HCT116 (cell line): ENCODE results near the gene OAS2. TPM values are rescaled to one million over a fixed set of nuclear protein-coding genes. Genes with fewer than 3 reads are reported as not detected.
"Not testable (repeated sequence)": the region's sequence is repeated elsewhere in the genome, so short reads cannot be mapped to it uniquely, and the experiment has no call there.

Experiments
- ATAC-seq: fragments of 200-7000 bp; cut with Tn5 transposase; 2 replicates; pipeline ENCODE4 v1.9.1; 2020; ENCODE audit warnings: mild to moderate bottlenecking, moderate library complexity
- BruUV-seq: library from RNA; stranded (reverse); fragments of 400-500 nt; replicated peaks from 2 replicates; lab custom pipeline; 2021; lab: Mats Ljungman, UMichigan
- CTCF ChIA-PET: fragments of 300-600 bp; sonication (Branson Sonifier 250); formaldehyde crosslinking; loops from one replicate; lab custom pipeline; 2021; ENCODE audit warnings: antibody characterized with exemption; lab: Charles Lee
- POLR2A ChIA-PET: fragments of 300-600, 350-600 bp; sonication (Branson Sonifier 250); formaldehyde crosslinking; loops from one replicate; lab custom pipeline; 2021; ENCODE audit warnings: antibody characterized with exemption; lab: Charles Lee
- RAD21 ChIA-PET, 2 experiments: fragments of 300-600 bp; sonication (Branson Sonifier 250); formaldehyde crosslinking; loops; one replicate each; lab custom pipeline; 2023; ENCODE audit warnings: low total read pairs in 2 of 2; ENCODE audit not compliant: uncharacterized antibody in 2 of 2, unreplicated experiment in 2 of 2, low non-redundant PET in 1 of 2; lab: Charles Lee
- DNase-seq: peaks from one replicate; pipeline ENCODE4 v3.0.0-alpha.2; 2010; ENCODE audit warnings: low read depth, low spot score
- H2AFZ ChIP-seq: fragments of 200-600 bp; shearing (Covaris generic), sonication (generic); 2 replicates; pipeline ENCODE4 v1.6.1; 2017; ENCODE audit warnings: low read depth, mixed run types, mixed read lengths, antibody characterized with exemption, low read length; ENCODE audit not compliant: poor library complexity, severe bottlenecking
- H3K27ac ChIP-seq: 2 replicates; pipeline ENCODE4 v1.5.1; 2012; ENCODE audit warnings: low read depth, low read length
- H3K27me3 ChIP-seq: fragments of 200-600 bp; sonication (generic); 2 replicates; pipeline ENCODE4 v1.6.1; 2016; ENCODE audit warnings: mixed run types, low read length, mixed read lengths; ENCODE audit not compliant: insufficient read depth
- H3K36me3 ChIP-seq, 2 experiments: fragments of 200-500 bp in 1 of 2; fragments of 200-600 bp in 1 of 2; sonication (Bioruptor generic) in 1 of 2; sonication (generic) in 1 of 2; 2 replicates each; pipeline versions ENCODE4 v1.5.1 to v1.6.1; 2014 to 2016; ENCODE audit warnings: low read length in 2 of 2, inconsistent platforms in 1 of 2, mixed read lengths in 1 of 2, mixed run types in 1 of 2; ENCODE audit not compliant: insufficient read depth in 2 of 2, control insufficient read depth in 1 of 2
- H3K4me1 ChIP-seq, 2 experiments: fragments of 200-600 bp in 1 of 2; sonication (generic) in 1 of 2; 2 replicates each; pipeline versions ENCODE4 v1.5.1 to v1.6.1; 2012 to 2017; ENCODE audit warnings: low read length in 2 of 2, inconsistent platforms in 1 of 2, mild to moderate bottlenecking in 1 of 2, mixed read lengths in 1 of 2, mixed run types in 1 of 2, moderate library complexity in 1 of 2; ENCODE audit not compliant: insufficient read depth in 2 of 2, control insufficient read depth in 1 of 2
- H3K4me2 ChIP-seq: fragments of 200-600 bp; sonication (generic); 2 replicates; pipeline ENCODE4 v1.6.1; 2017; ENCODE audit warnings: mixed run types, low read length, mixed read lengths
- H3K4me3 ChIP-seq, 2 experiments: fragments of 200-600 bp in 1 of 2; sonication (generic) in 1 of 2; replicated peaks in 1 of 2; 2 replicates each; pipeline ENCODE4 v1.5.1; 2011 to 2016; ENCODE audit warnings: low read length in 2 of 2, control low read depth in 1 of 2, low read depth in 1 of 2, mild to moderate bottlenecking in 1 of 2, mixed read lengths in 1 of 2, mixed run types in 1 of 2
- H3K79me2 ChIP-seq: fragments of 200-600 bp; sonication (generic); 2 replicates; pipeline ENCODE4 v1.6.1; 2017; ENCODE audit warnings: mild to moderate bottlenecking, mixed run types, low read length, moderate library complexity, mixed read lengths; ENCODE audit not compliant: insufficient read depth
- H3K9ac ChIP-seq: fragments of 200-600 bp; sonication (generic); 2 replicates; pipeline ENCODE4 v1.6.1; 2016; ENCODE audit warnings: low read length, mixed read lengths
- H3K9me2 ChIP-seq: fragments of 200-600 bp; sonication (generic), shearing (Covaris generic); 2 replicates; pipeline ENCODE4 v1.6.1; 2017; ENCODE audit warnings: mixed run types, mild to moderate bottlenecking, moderate library complexity; ENCODE audit not compliant: insufficient read depth
- H3K9me3 ChIP-seq, 2 experiments: fragments of 200-500 bp in 1 of 2; fragments of 200-600 bp in 1 of 2; sonication (Bioruptor generic) in 1 of 2; sonication (generic) in 1 of 2; 2 replicates each; pipeline ENCODE4 v1.6.1; 2014 to 2017; ENCODE audit warnings: low read length in 2 of 2, mixed read lengths in 2 of 2, inconsistent platforms in 1 of 2, low read depth in 1 of 2, mild to moderate bottlenecking in 1 of 2, mixed run types in 1 of 2, moderate library complexity in 1 of 2; ENCODE audit not compliant: control insufficient read depth in 1 of 2, insufficient read depth in 1 of 2
- H4K20me1 ChIP-seq: fragments of 200-600 bp; sonication (generic), shearing (Covaris generic); 2 replicates; pipeline ENCODE4 v1.6.1; 2017; ENCODE audit warnings: mixed run types, mild to moderate bottlenecking, moderate library complexity; ENCODE audit not compliant: insufficient read depth
- CBX3 ChIP-seq: IDR thresholded peaks from 2 replicates; pipeline ENCODE4 v1.6.1; 2012; ENCODE audit warnings: low read depth
- CEBPB ChIP-seq: IDR thresholded peaks from 2 replicates; pipeline ENCODE4 v1.6.1; 2012; ENCODE audit warnings: low read depth
- EGR1 ChIP-seq: IDR thresholded peaks from 2 replicates; pipeline ENCODE4 v1.6.1; 2012; ENCODE audit warnings: low read depth
- EZH2 ChIP-seq: fragments of 200-600 bp; sonication (generic); IDR thresholded peaks from 2 replicates; pipeline ENCODE4 v1.6.1; 2017; ENCODE audit warnings: antibody characterized with exemption, mixed run types
- EZH2phosphoT487 ChIP-seq: fragments of 200-600 bp; IDR thresholded peaks from 2 replicates; pipeline ENCODE4 v1.6.1; 2018; ENCODE audit warnings: antibody characterized with exemption, borderline replicate concordance
- FOSL1 ChIP-seq: IDR thresholded peaks from 2 replicates; pipeline ENCODE4 v1.6.1; 2012; ENCODE audit warnings: low read depth
- JUND ChIP-seq: IDR thresholded peaks from 2 replicates; pipeline ENCODE4 v1.6.1; 2012
- MAX ChIP-seq: IDR thresholded peaks from 2 replicates; pipeline ENCODE4 v1.6.1; 2012
- POLR2AphosphoS5 ChIP-seq: IDR thresholded peaks from 2 replicates; pipeline ENCODE4 v1.6.1; 2011; ENCODE audit warnings: mild to moderate bottlenecking, low read depth, low read length, moderate library complexity
- RAD21 ChIP-seq: IDR thresholded peaks from 2 replicates; pipeline ENCODE4 v1.6.1; 2012; ENCODE audit warnings: low read depth, mild to moderate bottlenecking
- REST ChIP-seq: IDR thresholded peaks from 2 replicates; pipeline ENCODE4 v1.6.1; 2012; ENCODE audit warnings: low read depth
- SIN3A ChIP-seq: IDR thresholded peaks from 2 replicates; pipeline ENCODE4 v1.6.1; 2012; ENCODE audit warnings: low read depth
- SRF ChIP-seq: IDR thresholded peaks from 2 replicates; pipeline ENCODE4 v1.6.1; 2012; ENCODE audit warnings: low read depth
- TCF7L2 ChIP-seq: IDR thresholded peaks from 2 replicates; pipeline ENCODE4 v1.7.0; 2011; ENCODE audit warnings: borderline replicate concordance, inconsistent platforms; ENCODE audit not compliant: insufficient read depth, insufficient read length; ENCODE audit errors: extremely low read depth
- ZBTB33 ChIP-seq: IDR thresholded peaks from 2 replicates; pipeline ENCODE4 v1.6.1; 2011; ENCODE audit warnings: mild to moderate bottlenecking, low read length, moderate library complexity; ENCODE audit not compliant: insufficient replicate concordance; ENCODE audit errors: extremely low read depth
- ZFX ChIP-seq: fragments of 450-650 bp; IDR thresholded peaks from 2 replicates; pipeline ENCODE4 v1.6.1; 2017
- ZNF274 ChIP-seq: fragments of 200-500 bp; sonication (Bioruptor generic); IDR thresholded peaks from 2 replicates; pipeline ENCODE4 v1.6.1; 2014; ENCODE audit warnings: mild to moderate bottlenecking, low read depth, low read length, inconsistent platforms
- intact Hi-C: fragments of 100-400 bp; cut with micrococcal nuclease; formaldehyde crosslinking; loops from 2 replicates; pipeline ENCODE4 v1.10.0; 2022
- total RNA-seq: library from RNA; stranded (reverse); gene quantifications from one replicate; pipeline ENCODE4 v1.2.1, GENCODE V29; 2021; ENCODE audit not compliant: unreplicated experiment

The OAS2 gene
- total RNA-seq, 1 experiment from 2014 or later, result 0.30 TPM

- no peak overlapping the region for H3K9ac ChIP-seq
- H3K79me2 ChIP-seq, result no peaks in the 10 kb centered on the region
- H3K9me2 ChIP-seq, result no peaks in the 10 kb centered on the region
- H3K36me3 ChIP-seq, result no peaks in the 10 kb centered on the region
- BruUV-seq, result no TSS peak
- H3K4me2 ChIP-seq, result no peak overlapping the region
- no peak overlapping the region for H3K4me3 ChIP-seq
- H2AFZ ChIP-seq, result no peak overlapping the region
- ATAC-seq (no peak), DNase-seq (no peak)
- POLR2A ChIA-PET, result no interaction called here
- no peak overlapping the region for H3K27ac ChIP-seq
- intact Hi-C loops, result no loop called here
- RAD21 ChIA-PET, result interaction anchor here in 1 of 2 experiments (0.6 kb wide), 1 partner anchor 60 kb away, joined by 3 read pairs; no protein-coding TSS in a partner anchor
- no peaks in the 10 kb centered on the region for H4K20me1 ChIP-seq
- no peaks in the 10 kb centered on the region for H3K27me3 ChIP-seq
- H3K9me3 ChIP-seq, result peaks cover 5 to 9% of the 10 kb centered on the region in 2 experiments; a peak in 2 of 4 replicates
- TF ChIP-seq REST (no peak), CEBPB (no peak), JUND (no peak), EZH2 (no peak), FOSL1 (no peak), POLR2AphosphoS5 (no peak), ZNF274 (no peak), EZH2phosphoT487 (no peak), CBX3 (no peak), MAX (no peak), SRF (no peak), ZBTB33 (no peak), ZFX (no peak), RAD21 (no peak), SIN3A (no peak), EGR1 (no peak), TCF7L2 (no peak)
- H3K4me1 ChIP-seq, result no peaks in the 10 kb centered on the region
- CTCF ChIA-PET, result interaction anchor here (1.4 kb wide), 1 partner anchor 10 kb away, joined by 4 read pairs; no protein-coding TSS in a partner anchor
These were observed 9.9 kb downstream of the OAS2 start for GRCh38 chr12:112988224-112988623.

GRCh38 chr12:112988823-112989385 lies 10.6 kb downstream of the OAS2 start:
- H3K9me2 ChIP-seq, H3K36me3 ChIP-seq, H3K4me2 ChIP-seq, H3K4me3 ChIP-seq, H2AFZ ChIP-seq, ATAC-seq, H4K20me1 ChIP-seq, H3K27ac ChIP-seq, H3K79me2 ChIP-seq, H3K27me3 ChIP-seq, H3K9ac ChIP-seq, POLR2A ChIA-PET, H3K9me3 ChIP-seq, DNase-seq, H3K4me1 ChIP-seq, intact Hi-C loops, BruUV-seq: not testable (repeated sequence)
- RAD21 ChIA-PET, result interaction anchor here in 1 of 2 experiments (0.6 kb wide), 1 partner anchor 60 kb away, joined by 3 read pairs; no protein-coding TSS in a partner anchor
- CTCF ChIA-PET, result interaction anchor here (1.4 kb wide), 1 partner anchor 9 kb away, joined by 4 read pairs; no protein-coding TSS in a partner anchor
